Liver (tissue), 9 donors: ENCODE measurements around the gene SLC2A4. TPM values are rescaled to one million over a fixed set of nuclear protein-coding genes. Genes with fewer than 3 reads are reported as not detected.

Experiments
- DNase-seq: peaks from one replicate; pipeline ENCODE4 v3.0.0-alpha.2; 2017; ENCODE audit warnings: low spot score
- H3K27ac ChIP-seq, 2 donors: one replicate each; pipeline ENCODE4 v1.7.0; 2013; ENCODE audit warnings: inconsistent platforms in 2 of 2, low read length in 2 of 2, control low read depth in 1 of 2, low read depth in 1 of 2, mild to moderate bottlenecking in 1 of 2
- H3K27me3 ChIP-seq, 4 donors: one replicate each; pipeline versions ENCODE4 v1.6.1 to v1.7.0; 2013; ENCODE audit warnings: low read length in 3 of 4, inconsistent platforms in 1 of 4, mild to moderate bottlenecking in 1 of 4, moderate library complexity in 1 of 4; ENCODE audit not compliant: control insufficient read depth in 4 of 4, insufficient read depth in 4 of 4
- H3K36me3 ChIP-seq, 4 donors: one replicate each; pipeline versions ENCODE4 v1.6.1 to v1.7.0; 2013; ENCODE audit warnings: low read length in 3 of 4, mild to moderate bottlenecking in 3 of 4, low read depth in 1 of 4, moderate library complexity in 1 of 4; ENCODE audit not compliant: control insufficient read depth in 4 of 4, insufficient read depth in 3 of 4
- H3K4me1 ChIP-seq, 4 donors: one replicate each; pipeline versions ENCODE4 v1.6.1 to v1.7.0; 2013; ENCODE audit warnings: low read length in 3 of 4, mild to moderate bottlenecking in 3 of 4, moderate library complexity in 1 of 4; ENCODE audit not compliant: control insufficient read depth in 4 of 4, insufficient read depth in 4 of 4
- H3K4me3 ChIP-seq, 3 donors: one replicate each; pipeline versions ENCODE4 v1.6.1 to v1.7.0; 2013; ENCODE audit warnings: low read length in 3 of 3, control low read depth in 1 of 3, low read depth in 1 of 3, mild to moderate bottlenecking in 1 of 3
- H3K9ac ChIP-seq, 2 donors: one replicate each; pipeline ENCODE4 v1.7.0; 2013; ENCODE audit warnings: low read length in 2 of 2, mild to moderate bottlenecking in 2 of 2, moderate library complexity in 2 of 2, control low read depth in 1 of 2, low read depth in 1 of 2
- H3K9me3 ChIP-seq, 4 donors: one replicate each; pipeline versions ENCODE4 v1.6.1 to v1.7.0; 2013; ENCODE audit warnings: low read length in 3 of 4; ENCODE audit not compliant: control insufficient read depth in 4 of 4
- EGR1 ChIP-seq, 2 donors: IDR thresholded peaks; 2 replicates each; pipeline ENCODE4 v1.6.1; 2016 to 2018; ENCODE audit warnings: antibody characterized with exemption in 2 of 2, low read depth in 2 of 2
- FOXA1 ChIP-seq: IDR thresholded peaks from 2 replicates; pipeline ENCODE4 v1.6.1; 2016; ENCODE audit warnings: antibody characterized with exemption
- FOXA2 ChIP-seq: IDR thresholded peaks from 2 replicates; pipeline ENCODE4 v1.6.1; 2016; ENCODE audit warnings: antibody characterized with exemption
- GABPA ChIP-seq, 2 donors: IDR thresholded peaks in 1 of 2; conservative IDR thresholded peaks in 1 of 2; 2 replicates each; pipeline ENCODE4 v1.6.1; 2016; ENCODE audit warnings: antibody characterized with exemption in 2 of 2, mild to moderate bottlenecking in 1 of 2, moderate library complexity in 1 of 2
- HNF4A ChIP-seq, 2 donors: conservative IDR thresholded peaks; 2 replicates each; pipeline ENCODE4 v1.6.1; 2016; ENCODE audit warnings: antibody characterized with exemption in 2 of 2, mild to moderate bottlenecking in 2 of 2
- HNF4G ChIP-seq: IDR thresholded peaks from 2 replicates; pipeline ENCODE4 v1.6.1; 2016; ENCODE audit warnings: antibody characterized with exemption
- JUND ChIP-seq, 2 donors: IDR thresholded peaks; 2 replicates each; pipeline ENCODE4 v1.6.1; 2016; ENCODE audit warnings: antibody characterized with exemption in 2 of 2
- NR2F2 ChIP-seq: IDR thresholded peaks from 2 replicates; pipeline ENCODE4 v1.6.1; 2016; ENCODE audit warnings: antibody characterized with exemption
- RAD21 ChIP-seq, 2 donors: IDR thresholded peaks; 2 replicates each; pipeline ENCODE4 v1.6.1; 2016; ENCODE audit warnings: antibody characterized with exemption in 2 of 2, mild to moderate bottlenecking in 2 of 2
- RXRA ChIP-seq, 2 donors: IDR thresholded peaks; 2 replicates each; pipeline ENCODE4 v1.6.1; 2017 to 2018; ENCODE audit warnings: antibody characterized with exemption in 2 of 2, mild to moderate bottlenecking in 1 of 2
- SP1 ChIP-seq: IDR thresholded peaks from 2 replicates; pipeline ENCODE4 v1.6.1; 2018; ENCODE audit warnings: antibody characterized with exemption, mild to moderate bottlenecking
- TAF1 ChIP-seq: conservative IDR thresholded peaks from 2 replicates; pipeline ENCODE4 v1.6.1; 2016; ENCODE audit warnings: antibody characterized with exemption, mild to moderate bottlenecking
- YY1 ChIP-seq: IDR thresholded peaks from 2 replicates; pipeline ENCODE4 v1.6.1; 2016; ENCODE audit warnings: antibody characterized with exemption, mild to moderate bottlenecking
- WGBS: extraction: QIAGEN DNeasy Blood & Tissue Kit; methylation state at CpG from one replicate; pipeline ENCODE4 v1.1.7; 2013; 5-methylcytosine and 5-hydroxymethylcytosine counted together
- polyA plus RNA-seq, 2 donors: library from polyadenylated mRNA; stranded (reverse) in 1 of 2; unstranded in 1 of 2; fragments of 200-250 nt in 1 of 2; fragments of >200 nt in 1 of 2; fragmentation: Nextera tagmentation in 1 of 2; extraction: Ambion mirVana in 1 of 2; gene quantifications; one replicate each; pipeline versions ENCODE4 v1.2.1 to v1.2.3, GENCODE V29; 2013 to 2015
- total RNA-seq, 2 donors: library from RNA; depleted of rRNA; stranded (reverse); fragments of >200 nt; gene quantifications; one replicate each; pipeline ENCODE4 v1.2.3, GENCODE V29; 2014
- TF ChIP-seq, protein P1 (sequence below): IDR thresholded peaks from 2 replicates; pipeline ENCODE4 v1.6.1; 2016; ENCODE audit warnings: antibody characterized with exemption
- TF ChIP-seq, protein P2 (sequence below): IDR thresholded peaks from 2 replicates; pipeline ENCODE4 v1.6.1; 2016; ENCODE audit warnings: antibody characterized with exemption, mild to moderate bottlenecking
- TF ChIP-seq, protein P3 (sequence below): IDR thresholded peaks from 2 replicates; pipeline ENCODE4 v1.6.1; 2016; ENCODE audit warnings: antibody characterized with exemption
- TF ChIP-seq, protein P4 (sequence below): IDR thresholded peaks from 2 replicates; pipeline ENCODE4 v1.6.1; 2016; ENCODE audit warnings: antibody characterized with exemption
- TF ChIP-seq, protein P5 (sequence below): fragments of 150-350 bp; IDR thresholded peaks from 2 replicates; pipeline ENCODE4 v1.5.1; 2017; ENCODE audit warnings: improper control_type of control experiment, low read depth, low read length; ENCODE audit not compliant: missing input control
- donor health status: healthy.
- donor health status: healthy.
- donor health status: healthy.
- donor health status: healthy.
- donor health status: healthy.

Gene SLC2A4
- total and polyA plus RNA-seq, 4 donors = 0.42 to 10.6 (median 1.6) TPM

DNA sequence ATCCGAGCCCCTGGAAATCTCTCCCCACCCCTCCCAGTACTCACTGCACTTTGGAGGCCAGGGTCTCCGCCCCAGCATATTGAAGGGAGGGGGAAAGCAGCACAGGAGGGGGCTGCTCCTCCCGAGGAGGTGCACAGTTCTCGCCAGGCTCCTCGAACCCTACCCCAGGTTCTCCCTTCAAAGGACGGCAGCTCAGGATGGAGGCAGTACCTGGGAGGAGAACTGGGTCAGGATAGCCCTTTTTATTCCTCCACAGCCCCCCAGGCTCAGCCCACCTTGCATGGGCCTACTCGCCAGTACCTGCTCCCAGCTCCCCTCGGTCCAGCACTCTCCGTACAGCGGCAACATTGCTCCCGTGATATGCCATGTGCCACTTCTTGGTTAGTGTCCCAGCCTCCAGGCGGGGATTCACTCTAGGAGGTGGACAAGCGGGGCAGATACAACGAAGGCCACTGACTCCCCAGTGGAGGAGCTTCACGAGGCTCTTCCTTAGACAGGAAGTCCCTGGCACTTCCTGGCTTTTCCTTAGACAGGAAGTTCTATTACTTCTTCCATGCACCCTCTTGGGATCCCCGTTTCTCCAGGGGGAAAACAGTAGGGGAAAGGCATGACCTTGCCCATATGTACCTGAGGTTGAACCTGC, 35.8 kb downstream of the SLC2A4 start:
- Histone ChIP-seq H3K36me3 (peaks cover 13 to 54% (median 35%) of the 10 kb centered on the region in 4 donors), H3K4me3 (no peak overlapping the region), H3K27ac (no peak overlapping the region), H3K9ac (no peak overlapping the region), H3K4me1 (peaks cover 7 to 33% (median 25%) of the 10 kb centered on the region in 4 donors), H3K27me3 (no peaks in the 10 kb centered on the region), H3K9me3 (no peaks in the 10 kb centered on the region)
- 92% methylated on average over 16 of the region's 16 CpGs for WGBS
- no peak for DNase-seq
- TF ChIP-seq FOXA1 = no peak
- no peak for TF ChIP-seq FOXA2
- TF ChIP-seq, protein P1, sequence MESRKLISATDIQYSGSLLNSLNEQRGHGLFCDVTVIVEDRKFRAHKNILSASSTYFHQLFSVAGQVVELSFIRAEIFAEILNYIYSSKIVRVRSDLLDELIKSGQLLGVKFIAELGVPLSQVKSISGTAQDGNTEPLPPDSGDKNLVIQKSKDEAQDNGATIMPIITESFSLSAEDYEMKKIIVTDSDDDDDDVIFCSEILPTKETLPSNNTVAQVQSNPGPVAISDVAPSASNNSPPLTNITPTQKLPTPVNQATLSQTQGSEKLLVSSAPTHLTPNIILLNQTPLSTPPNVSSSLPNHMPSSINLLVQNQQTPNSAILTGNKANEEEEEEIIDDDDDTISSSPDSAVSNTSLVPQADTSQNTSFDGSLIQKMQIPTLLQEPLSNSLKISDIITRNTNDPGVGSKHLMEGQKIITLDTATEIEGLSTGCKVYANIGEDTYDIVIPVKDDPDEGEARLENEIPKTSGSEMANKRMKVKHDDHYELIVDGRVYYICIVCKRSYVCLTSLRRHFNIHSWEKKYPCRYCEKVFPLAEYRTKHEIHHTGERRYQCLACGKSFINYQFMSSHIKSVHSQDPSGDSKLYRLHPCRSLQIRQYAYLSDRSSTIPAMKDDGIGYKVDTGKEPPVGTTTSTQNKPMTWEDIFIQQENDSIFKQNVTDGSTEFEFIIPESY = no peak
- no peak for TF ChIP-seq SP1
- no peak for TF ChIP-seq HNF4A (conservative IDR thresholded peaks at IDR 0.05)
- no peak for TF ChIP-seq YY1
- TF ChIP-seq RAD21 (IDR thresholded peaks at IDR 0.05) = no peak
- TF ChIP-seq, protein P2, sequence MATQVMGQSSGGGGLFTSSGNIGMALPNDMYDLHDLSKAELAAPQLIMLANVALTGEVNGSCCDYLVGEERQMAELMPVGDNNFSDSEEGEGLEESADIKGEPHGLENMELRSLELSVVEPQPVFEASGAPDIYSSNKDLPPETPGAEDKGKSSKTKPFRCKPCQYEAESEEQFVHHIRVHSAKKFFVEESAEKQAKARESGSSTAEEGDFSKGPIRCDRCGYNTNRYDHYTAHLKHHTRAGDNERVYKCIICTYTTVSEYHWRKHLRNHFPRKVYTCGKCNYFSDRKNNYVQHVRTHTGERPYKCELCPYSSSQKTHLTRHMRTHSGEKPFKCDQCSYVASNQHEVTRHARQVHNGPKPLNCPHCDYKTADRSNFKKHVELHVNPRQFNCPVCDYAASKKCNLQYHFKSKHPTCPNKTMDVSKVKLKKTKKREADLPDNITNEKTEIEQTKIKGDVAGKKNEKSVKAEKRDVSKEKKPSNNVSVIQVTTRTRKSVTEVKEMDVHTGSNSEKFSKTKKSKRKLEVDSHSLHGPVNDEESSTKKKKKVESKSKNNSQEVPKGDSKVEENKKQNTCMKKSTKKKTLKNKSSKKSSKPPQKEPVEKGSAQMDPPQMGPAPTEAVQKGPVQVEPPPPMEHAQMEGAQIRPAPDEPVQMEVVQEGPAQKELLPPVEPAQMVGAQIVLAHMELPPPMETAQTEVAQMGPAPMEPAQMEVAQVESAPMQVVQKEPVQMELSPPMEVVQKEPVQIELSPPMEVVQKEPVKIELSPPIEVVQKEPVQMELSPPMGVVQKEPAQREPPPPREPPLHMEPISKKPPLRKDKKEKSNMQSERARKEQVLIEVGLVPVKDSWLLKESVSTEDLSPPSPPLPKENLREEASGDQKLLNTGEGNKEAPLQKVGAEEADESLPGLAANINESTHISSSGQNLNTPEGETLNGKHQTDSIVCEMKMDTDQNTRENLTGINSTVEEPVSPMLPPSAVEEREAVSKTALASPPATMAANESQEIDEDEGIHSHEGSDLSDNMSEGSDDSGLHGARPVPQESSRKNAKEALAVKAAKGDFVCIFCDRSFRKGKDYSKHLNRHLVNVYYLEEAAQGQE = no peak
- no peak for TF ChIP-seq TAF1
- TF ChIP-seq, protein P3, sequence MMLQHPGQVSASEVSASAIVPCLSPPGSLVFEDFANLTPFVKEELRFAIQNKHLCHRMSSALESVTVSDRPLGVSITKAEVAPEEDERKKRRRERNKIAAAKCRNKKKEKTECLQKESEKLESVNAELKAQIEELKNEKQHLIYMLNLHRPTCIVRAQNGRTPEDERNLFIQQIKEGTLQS = no peak
- TF ChIP-seq HNF4G = no peak
- TF ChIP-seq, protein P4, sequence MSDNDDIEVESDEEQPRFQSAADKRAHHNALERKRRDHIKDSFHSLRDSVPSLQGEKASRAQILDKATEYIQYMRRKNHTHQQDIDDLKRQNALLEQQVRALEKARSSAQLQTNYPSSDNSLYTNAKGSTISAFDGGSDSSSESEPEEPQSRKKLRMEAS = no peak
- TF ChIP-seq, protein P5, sequence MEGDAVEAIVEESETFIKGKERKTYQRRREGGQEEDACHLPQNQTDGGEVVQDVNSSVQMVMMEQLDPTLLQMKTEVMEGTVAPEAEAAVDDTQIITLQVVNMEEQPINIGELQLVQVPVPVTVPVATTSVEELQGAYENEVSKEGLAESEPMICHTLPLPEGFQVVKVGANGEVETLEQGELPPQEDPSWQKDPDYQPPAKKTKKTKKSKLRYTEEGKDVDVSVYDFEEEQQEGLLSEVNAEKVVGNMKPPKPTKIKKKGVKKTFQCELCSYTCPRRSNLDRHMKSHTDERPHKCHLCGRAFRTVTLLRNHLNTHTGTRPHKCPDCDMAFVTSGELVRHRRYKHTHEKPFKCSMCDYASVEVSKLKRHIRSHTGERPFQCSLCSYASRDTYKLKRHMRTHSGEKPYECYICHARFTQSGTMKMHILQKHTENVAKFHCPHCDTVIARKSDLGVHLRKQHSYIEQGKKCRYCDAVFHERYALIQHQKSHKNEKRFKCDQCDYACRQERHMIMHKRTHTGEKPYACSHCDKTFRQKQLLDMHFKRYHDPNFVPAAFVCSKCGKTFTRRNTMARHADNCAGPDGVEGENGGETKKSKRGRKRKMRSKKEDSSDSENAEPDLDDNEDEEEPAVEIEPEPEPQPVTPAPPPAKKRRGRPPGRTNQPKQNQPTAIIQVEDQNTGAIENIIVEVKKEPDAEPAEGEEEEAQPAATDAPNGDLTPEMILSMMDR = no peak
- TF ChIP-seq EGR1 (IDR thresholded peaks at IDR 0.05; ENCODE audit: low read depth in 2 of 2) = no peak
- TF ChIP-seq JUND (IDR thresholded peaks at IDR 0.05) = no peak
- no peak for TF ChIP-seq RXRA (IDR thresholded peaks at IDR 0.05)
- TF ChIP-seq NR2F2 = no peak
- no peak for TF ChIP-seq GABPA (IDR thresholded peaks at IDR 0.05 in 1 of 2, conservative IDR thresholded peaks at IDR 0.05 in 1 of 2)
